LNCAP (cell line): ENCODE data around the gene GPBAR1.

Experiments
- CTCF ChIP-seq: fragments of 450-650 bp; IDR thresholded peaks from 2 replicates; pipeline ENCODE4 v1.5.1; 2017; ENCODE audit warnings: mild to moderate bottlenecking

GPBAR1 gene

GRCh38 chr2:218219934-218220333 lies 40.9 kb upstream of the GPBAR1 start:
- no peak for TF ChIP-seq CTCF

- no peak for TF ChIP-seq CTCF
These were observed 39.8 kb upstream of the GPBAR1 start for GRCh38 chr2:218221000-218221399.

- TF ChIP-seq CTCF = no peak
These were observed 37.8 kb upstream of the GPBAR1 start for GRCh38 chr2:218223046-218223445.

- TF ChIP-seq CTCF = no peak
These were observed 36.6 kb upstream of the GPBAR1 start for GRCh38 chr2:218224186-218224585.

GRCh38 chr2:218226903-218227302 lies 33.9 kb upstream of the GPBAR1 start:
- TF ChIP-seq CTCF = no peak

GRCh38 chr2:218228366-218229090 lies 32.3 kb upstream of the GPBAR1 start:
- no peak for TF ChIP-seq CTCF

- TF ChIP-seq CTCF = no peak
These were observed 31.6 kb upstream of the GPBAR1 start for GRCh38 chr2:218229239-218229638.

GRCh38 chr2:218229851-218230250 lies 31.0 kb upstream of the GPBAR1 start:
- no peak for TF ChIP-seq CTCF
